Mammary epithelial cell (primary cell): ENCODE measurements around the gene PILRB.
"Not testable (repeated sequence)": the region's sequence is repeated elsewhere in the genome, so short reads cannot be mapped to it uniquely, and the experiment has no call there.

ENCODE experiments used
- EZH2 ChIP-seq: IDR thresholded peaks from 2 replicates; pipeline ENCODE4 v1.6.1; 2012; ENCODE audit warnings: low read length, inconsistent platforms, borderline replicate concordance
- TF ChIP-seq, protein P1 (sequence below), 2 donors: IDR thresholded peaks in 1 of 2; conservative IDR thresholded peaks in 1 of 2; 2 replicates each; pipeline ENCODE4 v1.5.1; 2011 to 2012; ENCODE audit warnings: inconsistent platforms in 2 of 2, low read length in 2 of 2, mild to moderate bottlenecking in 2 of 2, control low read depth in 1 of 2, low read depth in 1 of 2; ENCODE audit not compliant: insufficient read depth in 1 of 2; ENCODE audit errors: extremely low read depth in 1 of 2

- TF ChIP-seq, protein P1, sequence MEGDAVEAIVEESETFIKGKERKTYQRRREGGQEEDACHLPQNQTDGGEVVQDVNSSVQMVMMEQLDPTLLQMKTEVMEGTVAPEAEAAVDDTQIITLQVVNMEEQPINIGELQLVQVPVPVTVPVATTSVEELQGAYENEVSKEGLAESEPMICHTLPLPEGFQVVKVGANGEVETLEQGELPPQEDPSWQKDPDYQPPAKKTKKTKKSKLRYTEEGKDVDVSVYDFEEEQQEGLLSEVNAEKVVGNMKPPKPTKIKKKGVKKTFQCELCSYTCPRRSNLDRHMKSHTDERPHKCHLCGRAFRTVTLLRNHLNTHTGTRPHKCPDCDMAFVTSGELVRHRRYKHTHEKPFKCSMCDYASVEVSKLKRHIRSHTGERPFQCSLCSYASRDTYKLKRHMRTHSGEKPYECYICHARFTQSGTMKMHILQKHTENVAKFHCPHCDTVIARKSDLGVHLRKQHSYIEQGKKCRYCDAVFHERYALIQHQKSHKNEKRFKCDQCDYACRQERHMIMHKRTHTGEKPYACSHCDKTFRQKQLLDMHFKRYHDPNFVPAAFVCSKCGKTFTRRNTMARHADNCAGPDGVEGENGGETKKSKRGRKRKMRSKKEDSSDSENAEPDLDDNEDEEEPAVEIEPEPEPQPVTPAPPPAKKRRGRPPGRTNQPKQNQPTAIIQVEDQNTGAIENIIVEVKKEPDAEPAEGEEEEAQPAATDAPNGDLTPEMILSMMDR (conservative IDR thresholded peaks at IDR 0.05 in 1 of 2, IDR thresholded peaks at IDR 0.05 in 1 of 2; ENCODE audit: extremely low read depth in 1 of 2, insufficient read depth in 1 of 2, low read depth in 1 of 2, low read length in 2 of 2), result not testable (repeated sequence)
- TF ChIP-seq EZH2, result not testable (repeated sequence)
Measured at GRCh38 chr7:100382234-100382853, 24.4 kb downstream of the PILRB start.
